HCT116 (cell line): ENCODE data around the gene MLH3. TPM values are rescaled to one million over a fixed set of nuclear protein-coding genes. Genes with fewer than 3 reads are reported as not detected.

Experiments
- ATAC-seq: fragments of 200-7000 bp; cut with Tn5 transposase; 2 replicates; pipeline ENCODE4 v1.9.1; 2020; ENCODE audit warnings: mild to moderate bottlenecking, moderate library complexity
- BruUV-seq: library from RNA; stranded (reverse); fragments of 400-500 nt; replicated peaks from 2 replicates; lab custom pipeline; 2021; lab: Mats Ljungman, UMichigan
- CTCF ChIA-PET: fragments of 300-600 bp; sonication (Branson Sonifier 250); formaldehyde crosslinking; loops from one replicate; lab custom pipeline; 2021; ENCODE audit warnings: antibody characterized with exemption; lab: Charles Lee
- POLR2A ChIA-PET: fragments of 300-600, 350-600 bp; sonication (Branson Sonifier 250); formaldehyde crosslinking; loops from one replicate; lab custom pipeline; 2021; ENCODE audit warnings: antibody characterized with exemption; lab: Charles Lee
- RAD21 ChIA-PET, 2 experiments: fragments of 300-600 bp; sonication (Branson Sonifier 250); formaldehyde crosslinking; loops; one replicate each; lab custom pipeline; 2023; ENCODE audit warnings: low total read pairs in 2 of 2; ENCODE audit not compliant: uncharacterized antibody in 2 of 2, unreplicated experiment in 2 of 2, low non-redundant PET in 1 of 2; lab: Charles Lee
- DNase-seq: peaks from one replicate; pipeline ENCODE4 v3.0.0-alpha.2; 2010; ENCODE audit warnings: low read depth, low spot score
- H2AFZ ChIP-seq: fragments of 200-600 bp; shearing (Covaris generic), sonication (generic); 2 replicates; pipeline ENCODE4 v1.6.1; 2017; ENCODE audit warnings: low read depth, mixed run types, mixed read lengths, antibody characterized with exemption, low read length; ENCODE audit not compliant: poor library complexity, severe bottlenecking
- H3K27ac ChIP-seq: 2 replicates; pipeline ENCODE4 v1.5.1; 2012; ENCODE audit warnings: low read depth, low read length
- H3K27me3 ChIP-seq: fragments of 200-600 bp; sonication (generic); 2 replicates; pipeline ENCODE4 v1.6.1; 2016; ENCODE audit warnings: mixed run types, low read length, mixed read lengths; ENCODE audit not compliant: insufficient read depth
- H3K36me3 ChIP-seq, 2 experiments: fragments of 200-500 bp in 1 of 2; fragments of 200-600 bp in 1 of 2; sonication (Bioruptor generic) in 1 of 2; sonication (generic) in 1 of 2; 2 replicates each; pipeline versions ENCODE4 v1.5.1 to v1.6.1; 2014 to 2016; ENCODE audit warnings: low read length in 2 of 2, inconsistent platforms in 1 of 2, mixed read lengths in 1 of 2, mixed run types in 1 of 2; ENCODE audit not compliant: insufficient read depth in 2 of 2, control insufficient read depth in 1 of 2
- H3K4me1 ChIP-seq, 2 experiments: fragments of 200-600 bp in 1 of 2; sonication (generic) in 1 of 2; 2 replicates each; pipeline versions ENCODE4 v1.5.1 to v1.6.1; 2012 to 2017; ENCODE audit warnings: low read length in 2 of 2, inconsistent platforms in 1 of 2, mild to moderate bottlenecking in 1 of 2, mixed read lengths in 1 of 2, mixed run types in 1 of 2, moderate library complexity in 1 of 2; ENCODE audit not compliant: insufficient read depth in 2 of 2, control insufficient read depth in 1 of 2
- H3K4me2 ChIP-seq: fragments of 200-600 bp; sonication (generic); 2 replicates; pipeline ENCODE4 v1.6.1; 2017; ENCODE audit warnings: mixed run types, low read length, mixed read lengths
- H3K4me3 ChIP-seq, 2 experiments: fragments of 200-600 bp in 1 of 2; sonication (generic) in 1 of 2; replicated peaks in 1 of 2; 2 replicates each; pipeline ENCODE4 v1.5.1; 2011 to 2016; ENCODE audit warnings: low read length in 2 of 2, control low read depth in 1 of 2, low read depth in 1 of 2, mild to moderate bottlenecking in 1 of 2, mixed read lengths in 1 of 2, mixed run types in 1 of 2
- H3K79me2 ChIP-seq: fragments of 200-600 bp; sonication (generic); 2 replicates; pipeline ENCODE4 v1.6.1; 2017; ENCODE audit warnings: mild to moderate bottlenecking, mixed run types, low read length, moderate library complexity, mixed read lengths; ENCODE audit not compliant: insufficient read depth
- H3K9ac ChIP-seq: fragments of 200-600 bp; sonication (generic); 2 replicates; pipeline ENCODE4 v1.6.1; 2016; ENCODE audit warnings: low read length, mixed read lengths
- H3K9me2 ChIP-seq: fragments of 200-600 bp; sonication (generic), shearing (Covaris generic); 2 replicates; pipeline ENCODE4 v1.6.1; 2017; ENCODE audit warnings: mixed run types, mild to moderate bottlenecking, moderate library complexity; ENCODE audit not compliant: insufficient read depth
- H3K9me3 ChIP-seq, 2 experiments: fragments of 200-500 bp in 1 of 2; fragments of 200-600 bp in 1 of 2; sonication (Bioruptor generic) in 1 of 2; sonication (generic) in 1 of 2; 2 replicates each; pipeline ENCODE4 v1.6.1; 2014 to 2017; ENCODE audit warnings: low read length in 2 of 2, mixed read lengths in 2 of 2, inconsistent platforms in 1 of 2, low read depth in 1 of 2, mild to moderate bottlenecking in 1 of 2, mixed run types in 1 of 2, moderate library complexity in 1 of 2; ENCODE audit not compliant: control insufficient read depth in 1 of 2, insufficient read depth in 1 of 2
- H4K20me1 ChIP-seq: fragments of 200-600 bp; sonication (generic), shearing (Covaris generic); 2 replicates; pipeline ENCODE4 v1.6.1; 2017; ENCODE audit warnings: mixed run types, mild to moderate bottlenecking, moderate library complexity; ENCODE audit not compliant: insufficient read depth
- CBX3 ChIP-seq: IDR thresholded peaks from 2 replicates; pipeline ENCODE4 v1.6.1; 2012; ENCODE audit warnings: low read depth
- CEBPB ChIP-seq: IDR thresholded peaks from 2 replicates; pipeline ENCODE4 v1.6.1; 2012; ENCODE audit warnings: low read depth
- EZH2 ChIP-seq: fragments of 200-600 bp; sonication (generic); IDR thresholded peaks from 2 replicates; pipeline ENCODE4 v1.6.1; 2017; ENCODE audit warnings: antibody characterized with exemption, mixed run types
- FOSL1 ChIP-seq: IDR thresholded peaks from 2 replicates; pipeline ENCODE4 v1.6.1; 2012; ENCODE audit warnings: low read depth
- JUND ChIP-seq: IDR thresholded peaks from 2 replicates; pipeline ENCODE4 v1.6.1; 2012
- POLR2A ChIP-seq: IDR thresholded peaks from 2 replicates; pipeline ENCODE4 v1.7.0; 2011; ENCODE audit warnings: borderline replicate concordance; ENCODE audit not compliant: insufficient read depth, insufficient read length; ENCODE audit errors: extremely low read depth
- RAD21 ChIP-seq: IDR thresholded peaks from 2 replicates; pipeline ENCODE4 v1.6.1; 2012; ENCODE audit warnings: low read depth, mild to moderate bottlenecking
- SIN3A ChIP-seq: IDR thresholded peaks from 2 replicates; pipeline ENCODE4 v1.6.1; 2012; ENCODE audit warnings: low read depth
- SP1 ChIP-seq: IDR thresholded peaks from 2 replicates; pipeline ENCODE4 v1.6.1; 2012; ENCODE audit warnings: low read depth
- ZNF274 ChIP-seq: fragments of 200-500 bp; sonication (Bioruptor generic); IDR thresholded peaks from 2 replicates; pipeline ENCODE4 v1.6.1; 2014; ENCODE audit warnings: mild to moderate bottlenecking, low read depth, low read length, inconsistent platforms
- intact Hi-C: fragments of 100-400 bp; cut with micrococcal nuclease; formaldehyde crosslinking; loops from 2 replicates; pipeline ENCODE4 v1.10.0; 2022
- total RNA-seq: library from RNA; stranded (reverse); gene quantifications from one replicate; pipeline ENCODE4 v1.2.1, GENCODE V29; 2021; ENCODE audit not compliant: unreplicated experiment

Gene MLH3
- total RNA-seq, 1 experiment from 2014 or later = 14.7 TPM

- TF ChIP-seq RAD21 (no peak), SIN3A (no peak), CEBPB (no peak), CBX3 (no peak), POLR2A (no peak), ZNF274 (no peak)
Observed at GRCh38 chr14:74985806-74986205, 65.5 kb downstream of the MLH3 start (continued).

- ChIA-PET RAD21 (no interaction called here), POLR2A (no interaction called here), CTCF (no interaction called here)
- H3K4me1 ChIP-seq = peaks cover 2 to 15% of the 10 kb centered on the region in 2 experiments; a peak in 2 of 4 replicates
- no peaks in the 10 kb centered on the region for H3K9me2 ChIP-seq
- H3K36me3 ChIP-seq = no peaks in the 10 kb centered on the region
- no peak overlapping the region for H3K9ac ChIP-seq
- no peak overlapping the region for H2AFZ ChIP-seq
- H3K27ac ChIP-seq = no peak overlapping the region
- ATAC-seq (no peak), DNase-seq (no peak)
- H3K4me2 ChIP-seq = no peak overlapping the region
- no peaks in the 10 kb centered on the region for H3K27me3 ChIP-seq
- H4K20me1 ChIP-seq = no peaks in the 10 kb centered on the region
- intact Hi-C loops = no loop called here
- no peak for TF ChIP-seq SP1
- no TSS peak for BruUV-seq
- no peak overlapping the region for H3K4me3 ChIP-seq
- H3K79me2 ChIP-seq = no peaks in the 10 kb centered on the region
- H3K9me3 ChIP-seq = no peaks in the 10 kb centered on the region
Observed at GRCh38 chr14:74985028-74985310, 66.3 kb downstream of the MLH3 start.

- intact Hi-C loops = no loop called here
- ChIA-PET CTCF (no interaction called here), POLR2A (no interaction called here), RAD21 (no interaction called here)
- H3K9me2 ChIP-seq = no peaks in the 10 kb centered on the region
- no peak overlapping the region for H2AFZ ChIP-seq
- no peaks in the 10 kb centered on the region for H3K27me3 ChIP-seq
- DNase-seq (no peak), ATAC-seq (no peak)
- no TSS peak for BruUV-seq
- no peak overlapping the region for H3K9ac ChIP-seq
- peaks cover 2 to 15% of the 10 kb centered on the region in 2 experiments; a peak in 2 of 4 replicates for H3K4me1 ChIP-seq
- H3K4me3 ChIP-seq = no peak overlapping the region
- no peak overlapping the region for H3K4me2 ChIP-seq
- H4K20me1 ChIP-seq = no peaks in the 10 kb centered on the region
- H3K36me3 ChIP-seq = no peaks in the 10 kb centered on the region
- H3K9me3 ChIP-seq = no peaks in the 10 kb centered on the region
- no peak for TF ChIP-seq JUND
- TF ChIP-seq FOSL1 = no peak
- no peak for TF ChIP-seq ZNF274
- TF ChIP-seq EZH2 = no peak
- H3K27ac ChIP-seq = no peak overlapping the region
- H3K79me2 ChIP-seq = no peaks in the 10 kb centered on the region
Observed at GRCh38 chr14:74984236-74985027, 66.8 kb downstream of the MLH3 start.
